ENCODE measurements around the gene NT5C2.
"Not testable (repeated sequence)": the region's sequence is repeated elsewhere in the genome, so short reads cannot be mapped to it uniquely, and the experiment has no call there.

The NT5C2 gene

GRCh38 chr10:103193107-103193819, at the start of gene NT5C2:
TSS of gene NT5C2 (minus strand) at chr10:103193272. CDS start at chr10:103174958, 18,314 bp downstream.
- peak; percentile 83 for DNase-seq

DNA sequence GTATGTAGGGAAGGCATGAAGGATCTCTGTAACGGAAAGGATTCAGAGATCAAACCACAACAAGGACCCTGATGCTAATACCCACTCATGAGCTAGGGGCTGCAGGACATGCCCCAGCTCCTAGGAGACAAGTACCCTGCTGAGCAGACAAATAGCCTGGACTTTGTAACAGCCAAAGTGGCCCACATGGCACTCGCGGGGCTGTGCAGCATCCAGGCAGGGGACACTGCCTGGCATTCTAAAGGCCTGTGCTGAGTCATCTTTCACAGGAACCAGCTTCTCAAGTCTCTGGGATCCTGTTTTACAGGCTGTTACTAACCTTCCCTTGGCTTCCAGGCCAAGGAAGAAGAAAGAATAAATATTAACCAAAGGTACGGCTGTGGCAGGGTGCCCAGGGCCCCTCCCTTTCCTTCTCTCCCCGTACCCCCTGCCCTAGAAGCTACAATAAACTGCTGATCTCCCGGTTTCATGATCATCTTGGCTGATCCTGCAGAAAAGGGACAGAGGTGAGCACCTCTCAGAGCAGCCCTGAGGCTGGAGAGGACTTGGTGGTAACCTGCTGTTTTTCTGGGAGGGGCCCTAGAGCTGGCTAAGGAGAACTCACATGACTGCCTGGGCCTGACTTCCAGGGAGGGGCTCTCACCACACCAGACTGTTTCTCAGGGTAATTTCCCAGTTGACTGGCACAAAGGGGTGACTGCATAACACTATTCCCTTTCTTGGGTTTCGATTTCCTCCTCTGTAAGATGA, 48.4 kb upstream of the NT5C2 start:
- no peak for DNase-seq

DNA sequence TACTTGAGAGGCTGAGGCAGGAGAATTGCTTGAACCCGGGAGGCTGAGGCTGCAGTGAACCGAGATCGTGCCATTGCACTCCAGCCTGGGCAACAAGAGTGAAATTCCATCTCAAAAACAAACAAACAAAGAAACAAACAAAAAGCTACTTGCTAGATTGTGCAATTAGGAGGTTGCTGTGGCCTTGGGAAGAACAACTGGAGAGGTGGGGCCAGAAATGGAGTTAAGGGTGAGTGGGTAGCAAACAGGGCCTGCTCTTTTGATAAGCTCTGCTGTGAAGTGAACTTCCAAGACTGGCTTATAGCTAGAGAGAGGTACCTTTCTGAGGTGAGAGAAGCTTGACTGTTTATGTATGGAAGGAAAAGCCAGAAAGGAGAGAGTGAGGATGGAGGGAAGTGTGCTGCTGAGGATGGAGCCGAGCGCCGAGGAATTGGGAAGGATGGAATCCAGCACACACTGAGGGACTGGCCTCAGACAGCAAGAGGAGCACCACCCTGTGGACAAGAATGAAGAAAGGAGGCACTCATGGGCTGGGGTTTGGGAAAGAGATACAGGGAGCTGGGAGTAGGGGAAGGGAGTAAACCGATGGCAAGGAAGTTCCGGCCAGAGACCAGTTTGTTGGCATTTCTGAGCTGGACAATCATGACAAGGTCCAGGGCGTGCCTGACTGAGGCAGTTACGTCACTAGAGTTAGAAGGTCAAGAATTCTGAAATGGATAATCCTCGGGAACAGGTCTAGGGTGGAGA, 45.6 kb upstream of the NT5C2 start:
- no peak for DNase-seq

DNA sequence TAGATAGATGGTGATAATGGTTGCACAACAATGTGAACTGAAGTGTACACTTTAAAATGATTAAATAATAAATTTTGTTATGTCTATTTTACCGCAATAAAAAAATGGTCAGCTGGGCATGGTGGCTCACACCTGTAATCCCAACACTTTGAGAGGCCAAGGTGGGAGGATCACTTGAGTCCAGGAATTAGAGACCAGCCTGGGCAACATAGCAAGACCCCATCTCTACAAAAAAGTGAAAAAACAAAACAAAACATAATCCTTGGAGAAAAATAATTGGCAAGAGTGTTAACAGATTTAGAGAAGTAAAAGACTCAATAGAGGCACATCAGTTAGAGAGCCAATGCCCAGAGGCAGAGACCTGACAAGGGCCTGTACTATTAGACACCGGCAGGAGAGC, 42.7 kb upstream of the NT5C2 start:
- DNase-seq, result no peak

DNA sequence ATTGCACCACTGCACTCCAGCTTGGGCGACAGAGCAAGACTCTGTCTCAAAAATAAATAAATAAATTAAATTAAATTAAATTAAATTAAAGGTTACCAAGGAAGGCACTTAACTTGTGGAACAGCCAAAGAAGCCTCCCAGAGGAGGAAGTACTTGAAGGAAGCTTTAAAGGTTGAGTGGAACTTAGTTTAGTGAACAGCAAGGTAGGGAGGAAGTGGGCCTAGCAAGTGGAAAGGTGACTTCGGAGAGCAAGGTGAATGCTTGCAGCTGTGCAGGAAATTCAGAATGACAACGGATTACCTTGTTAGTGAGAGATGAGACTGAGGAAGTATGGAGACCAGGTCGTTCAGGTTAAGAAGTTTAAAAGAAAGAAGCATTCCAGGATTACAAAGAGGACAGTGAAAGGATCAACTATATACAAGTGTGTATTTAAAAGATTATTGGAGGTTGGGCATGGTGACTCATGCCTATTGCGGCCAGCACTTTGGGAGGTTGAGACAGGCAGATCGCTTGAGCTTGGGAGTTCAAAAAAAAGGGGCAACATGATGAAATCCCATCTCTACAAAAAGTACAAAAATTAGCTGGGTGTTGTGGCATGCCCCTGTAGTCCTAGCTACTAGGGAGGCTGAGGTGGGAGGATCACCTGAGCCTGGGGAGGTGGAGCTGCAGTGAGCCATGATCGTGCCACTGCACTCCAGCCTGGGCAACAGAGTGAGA, 39.9 kb upstream of the NT5C2 start:
- DNase-seq, result no peak

- no peak for DNase-seq
These were observed 39.1 kb upstream of the NT5C2 start for GRCh38 chr10:103232131-103232673.

DNA sequence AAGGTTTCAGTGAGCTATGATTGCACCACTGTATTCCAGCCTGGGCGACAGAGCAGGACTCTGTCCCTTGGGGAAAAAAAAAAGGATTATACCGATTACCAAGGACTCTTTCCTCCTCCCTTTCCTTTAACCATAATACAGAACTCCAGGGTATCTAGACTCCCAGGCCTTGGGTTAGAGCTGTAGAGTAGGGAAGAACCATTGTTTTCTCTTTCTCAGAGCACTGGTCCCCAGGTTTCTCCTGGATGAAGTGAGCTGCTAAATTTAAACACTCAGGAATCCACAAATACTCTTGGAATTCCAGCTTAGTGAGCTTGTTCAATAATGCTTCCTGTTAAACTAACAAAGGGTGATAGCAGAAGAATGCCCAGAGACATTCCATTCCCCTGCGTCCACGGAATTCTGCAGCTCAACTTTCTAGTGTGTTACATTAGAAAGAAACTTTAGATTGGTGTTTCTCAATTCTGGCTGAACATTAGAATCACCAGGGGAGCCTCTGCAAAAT, 38.0 kb upstream of the NT5C2 start:
- DNase-seq, result no peak

GRCh38 chr10:103227416-103227815, 34.3 kb upstream of the NT5C2 start:
- no peak for DNase-seq

- no peak for DNase-seq
These were observed 32.9 kb upstream of the NT5C2 start for GRCh38 chr10:103225939-103226338.

GRCh38 chr10:103224721-103225120, 31.6 kb upstream of the NT5C2 start:
- DNase-seq, result not testable (repeated sequence)

- DNase-seq, result no peak
These were observed 31.1 kb upstream of the NT5C2 start for GRCh38 chr10:103224133-103224532.

DNA sequence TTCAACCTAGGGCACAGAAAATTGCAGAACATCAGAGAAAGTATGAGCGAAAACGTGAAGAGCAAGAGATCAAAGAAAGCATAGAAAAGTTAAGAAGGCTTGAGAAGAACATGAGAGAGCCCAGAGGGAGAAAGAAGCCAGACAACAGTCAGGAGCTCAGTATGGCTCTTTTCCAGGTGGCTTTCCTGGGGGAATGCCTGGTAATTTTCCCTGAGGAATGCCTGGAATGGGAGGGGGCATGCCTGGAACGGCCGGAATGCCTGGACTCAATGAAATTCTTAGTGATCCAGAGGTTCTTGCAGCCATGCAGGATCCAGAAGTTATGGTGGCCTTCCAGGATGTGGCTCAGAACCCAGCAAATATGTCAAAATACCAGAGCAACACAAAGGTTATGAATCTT, 23.3 kb upstream of the NT5C2 start:
- DNase-seq, result not testable (repeated sequence)

DNA sequence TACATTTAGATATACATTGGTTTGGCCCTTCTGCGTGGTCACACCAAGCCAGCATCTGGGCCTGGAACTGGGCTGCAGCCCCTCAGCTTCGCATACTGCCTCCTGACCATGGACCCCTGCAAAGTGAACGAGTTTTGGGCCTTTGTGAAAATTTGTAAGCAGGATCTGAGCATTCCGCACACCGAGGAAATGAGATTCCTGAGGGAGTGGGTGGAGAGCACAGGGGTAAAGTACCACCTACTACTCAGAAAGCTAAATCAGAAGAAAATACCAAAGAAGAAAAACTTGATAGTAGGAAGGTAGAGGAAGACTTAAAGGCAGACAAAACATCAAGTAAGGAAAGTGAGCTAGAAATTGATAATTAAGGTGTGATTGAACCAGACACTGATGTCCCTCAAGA, 22.5 kb upstream of the NT5C2 start:
- no peak for DNase-seq

GRCh38 chr10:103210262-103210661, 17.2 kb upstream of the NT5C2 start:
- not testable (repeated sequence) for DNase-seq

DNA sequence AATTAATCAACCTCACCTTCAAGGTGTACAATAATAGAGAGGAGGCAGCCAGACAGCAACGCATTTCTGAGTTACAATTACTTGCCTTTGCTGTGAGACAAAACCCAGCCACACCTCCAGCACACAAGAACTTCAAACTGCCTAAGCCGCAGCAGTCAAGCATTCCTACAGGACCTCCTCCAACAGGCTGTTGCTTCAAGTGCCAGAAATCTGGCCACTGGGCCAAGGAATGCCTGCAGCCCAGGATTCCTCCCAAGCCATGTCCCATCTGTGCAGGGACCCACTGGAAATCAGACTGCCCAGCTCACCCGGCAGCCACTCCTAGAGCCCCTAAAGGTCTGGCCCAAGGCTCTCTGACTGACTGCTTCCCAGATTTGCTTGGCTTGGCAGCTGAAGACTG, 14.6 kb upstream of the NT5C2 start:
- DNase-seq, result not testable (repeated sequence)

GRCh38 chr10:103207141-103207540, 14.1 kb upstream of the NT5C2 start:
- no peak for DNase-seq

GRCh38 chr10:103206715-103207114, 13.6 kb upstream of the NT5C2 start:
- not testable (repeated sequence) for DNase-seq

DNA sequence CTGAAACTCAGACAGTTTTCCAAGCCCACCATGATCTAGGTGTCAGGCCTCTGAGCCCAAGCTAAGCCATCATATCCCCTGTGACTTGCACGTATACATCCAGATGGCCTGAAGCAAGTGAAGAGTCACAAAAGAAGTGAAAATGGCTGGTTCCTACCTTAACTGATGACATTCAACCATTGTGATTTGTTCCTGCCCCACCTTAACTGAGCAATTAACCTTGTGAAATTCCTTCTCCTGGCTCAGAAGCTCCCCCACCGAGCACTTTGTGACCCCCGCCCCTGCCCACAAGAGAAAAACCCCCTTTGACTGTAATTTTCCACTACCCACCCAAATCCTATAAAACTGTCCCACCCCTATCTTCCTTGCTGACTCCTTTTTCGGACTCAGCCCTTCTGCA, 12.3 kb upstream of the NT5C2 start:
- not testable (repeated sequence) for DNase-seq

DNA sequence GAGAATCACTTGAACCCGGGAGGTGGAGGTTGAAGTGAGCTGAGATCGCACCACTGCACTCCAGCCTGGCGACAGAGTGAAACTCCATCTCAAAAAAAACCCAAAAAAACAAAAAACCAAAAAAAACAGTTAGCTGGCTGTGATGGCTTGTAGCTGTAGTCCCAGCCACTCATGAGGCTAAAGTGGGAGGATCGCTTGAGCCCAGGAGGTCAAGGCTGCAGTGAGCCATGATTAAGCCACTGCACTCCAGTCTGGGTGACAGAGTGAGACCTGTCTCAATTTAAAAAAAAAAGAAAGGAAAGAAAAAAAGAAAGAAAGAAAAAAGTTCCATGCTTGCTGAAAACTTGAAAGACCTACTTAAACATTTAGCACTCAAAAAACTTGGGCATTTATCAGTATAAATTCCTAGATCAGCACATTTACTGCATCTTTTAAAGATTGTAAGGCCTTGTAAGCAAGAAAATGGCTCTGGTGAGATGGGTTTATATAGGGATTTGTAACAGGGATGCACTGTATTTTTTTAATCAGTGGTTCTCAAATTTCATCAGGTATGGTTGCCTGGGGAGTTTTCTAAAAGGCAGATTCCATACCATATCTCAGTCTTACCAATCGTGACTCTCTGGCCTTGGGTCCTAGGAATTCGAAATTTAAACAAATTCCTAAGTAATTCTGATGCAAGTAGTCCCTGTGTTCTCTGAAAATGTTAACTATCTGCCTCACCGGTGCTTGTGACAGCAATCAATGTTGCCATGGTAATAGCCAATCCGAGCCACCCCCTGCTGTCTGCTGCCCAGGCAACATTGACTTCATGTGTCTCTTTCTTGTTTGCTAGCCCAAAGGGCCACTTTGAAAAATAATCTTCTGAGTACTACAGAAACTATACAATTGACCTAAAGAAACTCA, 11.5 kb upstream of the NT5C2 start:
- DNase-seq, result no peak

GRCh38 chr10:103203466-103203865, 10.4 kb upstream of the NT5C2 start:
- no peak for DNase-seq

DNA sequence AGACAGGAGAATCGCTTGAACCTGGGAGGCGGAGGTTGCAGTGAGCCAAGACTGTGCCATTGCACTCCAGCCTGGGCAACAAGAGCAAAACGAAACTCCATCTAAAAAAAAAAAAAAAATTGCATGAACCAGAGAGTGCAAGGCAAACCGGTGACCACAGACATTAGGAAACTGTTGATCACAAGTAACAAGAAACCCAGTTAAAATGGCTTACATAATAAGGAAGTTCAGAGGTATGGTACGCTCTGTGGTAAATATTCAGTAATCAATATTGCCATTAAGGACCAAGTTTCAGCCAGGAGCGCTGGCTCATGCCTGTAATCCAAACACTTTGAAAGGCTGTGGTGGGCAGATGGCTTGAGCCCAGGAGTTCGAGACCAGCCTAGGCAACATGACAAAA, 9.2 kb upstream of the NT5C2 start:
- no peak for DNase-seq
